Measurements from ENCODE around the gene OR52A5. TPM values are rescaled to one million over a fixed set of nuclear protein-coding genes. Genes with fewer than 3 reads are reported as not detected.
"Not testable (repeated sequence)": the region's sequence is repeated elsewhere in the genome, so short reads cannot be mapped to it uniquely, and the experiment has no call there.

Gene OR52A5
- not detected for total RNA-seq

GRCh38 chr11:5137996-5138395 is at the start of gene OR52A5:
OR52A5 (minus strand) TSS chr11:5138356; CDS start chr11:5132642, 5,714 bp downstream.
- Histone ChIP-seq H3K4me3 (no peak within 1 kb of the TSS), H3K36me3 (no peaks in the 10 kb centered on the region), H3K4me1 (no peaks in the 10 kb centered on the region), H3K27me3 (no peaks in the 10 kb centered on the region), H3K27ac (no peak within 1 kb of the TSS), H3K9me3 (no peaks in the 10 kb centered on the region)
- 82 to 89% methylated on average over 2 of the region's 2 CpGs for WGBS, 2 donors
- no peak for ATAC-seq (ENCODE audit: low FRiP score in 2 of 2)
- no peak for TF ChIP-seq CTCF (IDR thresholded peaks at IDR 0.05)
- TF ChIP-seq EP300 (IDR thresholded peaks at IDR 0.05) = no peak
- TF ChIP-seq POLR2AphosphoS5 (IDR thresholded peaks at IDR 0.05) = no peak
- TF ChIP-seq POLR2A (IDR thresholded peaks at IDR 0.05) = no peak
- DNase-seq = no peak

GRCh38 chr11:5178046-5178837 is 40.1 kb upstream of the OR52A5 start:
- no peaks in the 10 kb centered on the region for H3K36me3 ChIP-seq
- no peak for ATAC-seq (ENCODE audit: low FRiP score in 2 of 2)
- no peaks in the 10 kb centered on the region for H3K4me1 ChIP-seq
- no peak overlapping the region for H3K4me3 ChIP-seq
- 78 to 79% methylated on average over 10 of the region's 10 CpGs for WGBS, 2 donors
- TF ChIP-seq POLR2A (IDR thresholded peaks at IDR 0.05) (no peak), EP300 (IDR thresholded peaks at IDR 0.05) (no peak), POLR2AphosphoS5 (IDR thresholded peaks at IDR 0.05) (no peak), CTCF (IDR thresholded peaks at IDR 0.05) (no peak)
- no peaks in the 10 kb centered on the region for H3K27me3 ChIP-seq
- H3K27ac ChIP-seq = no peak overlapping the region
- no peak for DNase-seq
- no peaks in the 10 kb centered on the region for H3K9me3 ChIP-seq

- no peaks in the 10 kb centered on the region for H3K36me3 ChIP-seq
- TF ChIP-seq CTCF (IDR thresholded peaks at IDR 0.05) (no peak), POLR2A (IDR thresholded peaks at IDR 0.05) (no peak), EP300 (IDR thresholded peaks at IDR 0.05) (no peak), POLR2AphosphoS5 (IDR thresholded peaks at IDR 0.05) (no peak)
- no peaks in the 10 kb centered on the region for H3K27me3 ChIP-seq
- no peak for ATAC-seq (ENCODE audit: low FRiP score in 2 of 2)
- H3K4me1 ChIP-seq = no peaks in the 10 kb centered on the region
- 93 to 94% methylated on average over 7 of the region's 7 CpGs for WGBS, 2 donors
- no peak for DNase-seq
- no peak overlapping the region for H3K4me3 ChIP-seq
- H3K27ac ChIP-seq = no peak overlapping the region
- no peaks in the 10 kb centered on the region for H3K9me3 ChIP-seq
Observed at GRCh38 chr11:5174934-5175333, 36.8 kb upstream of the OR52A5 start.

GRCh38 chr11:5171856-5172255 is 33.7 kb upstream of the OR52A5 start:
- DNase-seq = no peak
- Histone ChIP-seq H3K9me3 (no peaks in the 10 kb centered on the region), H3K4me3 (no peak overlapping the region), H3K36me3 (no peaks in the 10 kb centered on the region), H3K27me3 (no peaks in the 10 kb centered on the region), H3K27ac (no peak overlapping the region), H3K4me1 (no peaks in the 10 kb centered on the region)
- 62 to 65% methylated on average over 2 of the region's 2 CpGs for WGBS, 2 donors
- TF ChIP-seq EP300 (IDR thresholded peaks at IDR 0.05) = no peak
- TF ChIP-seq POLR2AphosphoS5 (IDR thresholded peaks at IDR 0.05) = no peak
- TF ChIP-seq CTCF (IDR thresholded peaks at IDR 0.05) = no peak
- TF ChIP-seq POLR2A (IDR thresholded peaks at IDR 0.05) = no peak
- no peak for ATAC-seq (ENCODE audit: low FRiP score in 2 of 2)

GRCh38 chr11:5165898-5166297 is 27.7 kb upstream of the OR52A5 start:
- not testable (repeated sequence) for H3K9me3 ChIP-seq; H3K4me1 ChIP-seq; H3K4me3 ChIP-seq; H3K27me3 ChIP-seq; H3K27ac ChIP-seq; ATAC-seq (ENCODE audit: low FRiP score in 2 of 2); H3K36me3 ChIP-seq; DNase-seq

GRCh38 chr11:5164807-5165206 is 26.7 kb upstream of the OR52A5 start:
- 70 to 73% methylated on average over 6 of the region's 6 CpGs for WGBS, 2 donors
- H3K27ac ChIP-seq; DNase-seq; H3K36me3 ChIP-seq; H3K9me3 ChIP-seq; H3K4me1 ChIP-seq; H3K27me3 ChIP-seq; H3K4me3 ChIP-seq; ATAC-seq (ENCODE audit: low FRiP score in 2 of 2): not testable (repeated sequence)

GRCh38 chr11:5161045-5161444 is 22.9 kb upstream of the OR52A5 start:
- not testable (repeated sequence) for DNase-seq; H3K4me3 ChIP-seq; H3K36me3 ChIP-seq; H3K4me1 ChIP-seq; H3K9me3 ChIP-seq; ATAC-seq (ENCODE audit: low FRiP score in 2 of 2); H3K27me3 ChIP-seq; H3K27ac ChIP-seq
- 61 to 71% methylated on average over 1 of the region's 1 CpG for WGBS, 2 donors

GRCh38 chr11:5160217-5160616 is 22.1 kb upstream of the OR52A5 start:
- not testable (repeated sequence) for H3K27me3 ChIP-seq; H3K4me1 ChIP-seq; H3K9me3 ChIP-seq; H3K27ac ChIP-seq; H3K36me3 ChIP-seq; H3K4me3 ChIP-seq; DNase-seq; ATAC-seq (ENCODE audit: low FRiP score in 2 of 2)
- WGBS, 2 donors = 89 to 99% methylated on average over 4 of the region's 4 CpGs
